ENCODE measurements around the gene DEDD2.

DEDD2 gene

GRCh38 chr19:42200116-42200715 is 17.3 kb downstream of the DEDD2 start:
- H3F3A ChIP-seq (ENCODE audit: low read depth): peaks cover 22% of the 10 kb centered on the region
- TF ChIP-seq CTCF (conservative IDR thresholded peaks at IDR 0.05; ENCODE audit: low read length) (no peak), EZH2phosphoT487 (IDR thresholded peaks at IDR 0.05; ENCODE audit: borderline replicate concordance) (no peak)
- peak overlapping the region; percentile 93 for H3K9ac ChIP-seq (ENCODE audit: low read depth, low read length, poor library complexity, severe bottlenecking)
- H3K79me2 ChIP-seq (ENCODE audit: insufficient read depth, low read length): peaks cover 44% of the 10 kb centered on the region
- H3K9me3 ChIP-seq (ENCODE audit: insufficient read depth, low read depth, low read length): no peaks in the 10 kb centered on the region
- H3K9me2 ChIP-seq (replicated peaks; ENCODE audit: low read depth, low read length): no peaks in the 10 kb centered on the region
- no peak overlapping the region for H2AFZ ChIP-seq (ENCODE audit: low read length)
- H3K27me3 ChIP-seq (ENCODE audit: insufficient read depth, low read length, poor library complexity, severe bottlenecking): no peaks in the 10 kb centered on the region
- H3K4me3 ChIP-seq (ENCODE audit: low read length, poor library complexity, severe bottlenecking): peak overlapping the region; percentile 74
- peak overlapping the region; percentile 98 for H3K4me2 ChIP-seq (ENCODE audit: low read depth, low read length, poor library complexity, severe bottlenecking)
- no peaks in the 10 kb centered on the region for H4K20me1 ChIP-seq (ENCODE audit: insufficient read depth, low read length, poor library complexity, severe bottlenecking)
- peaks cover 53% of the 10 kb centered on the region; the same call in 1 of the 2 replicates for H3K36me3 ChIP-seq (ENCODE audit: insufficient read depth, low read length)
- peaks cover 52% of the 10 kb centered on the region for H3K4me1 ChIP-seq (ENCODE audit: insufficient read depth, low read length, poor library complexity, severe bottlenecking)

DNA sequence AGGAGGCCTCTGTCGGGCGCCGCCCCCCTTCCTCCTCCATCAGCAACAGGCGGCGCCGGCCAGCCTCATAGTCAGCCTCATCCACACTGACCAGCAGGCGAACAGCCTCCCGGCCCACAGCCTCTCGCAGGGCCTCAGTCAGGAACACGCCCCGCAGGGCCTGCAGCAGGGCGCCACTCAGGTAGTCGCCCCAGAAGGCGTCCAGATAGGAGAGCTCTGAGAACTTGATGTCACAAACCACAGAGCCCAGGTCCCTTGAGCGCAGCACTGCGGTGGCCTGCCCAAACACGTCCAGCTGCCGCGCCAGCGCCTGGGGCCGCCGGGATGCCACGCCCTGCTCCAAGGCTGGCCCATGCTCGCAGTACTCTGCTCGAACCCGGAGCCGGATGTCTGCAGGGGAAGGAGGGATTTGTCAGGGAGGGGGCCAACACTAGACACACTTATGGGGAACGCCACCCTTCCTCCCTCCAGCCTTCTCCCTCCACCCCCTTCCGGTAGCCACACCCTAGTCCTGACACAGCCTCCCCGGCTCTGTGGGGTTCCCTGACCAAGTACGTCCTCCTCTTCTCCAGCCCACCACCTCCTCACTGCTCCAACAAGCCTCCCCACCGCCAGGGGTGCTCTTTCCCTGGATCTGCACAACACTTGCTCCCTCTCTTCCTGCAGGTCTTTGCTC is 17.9 kb downstream of the DEDD2 start:
- Histone ChIP-seq H3K9me3 (ENCODE audit: insufficient read depth, low read depth, low read length) (no peaks in the 10 kb centered on the region), H3F3A (ENCODE audit: low read depth) (peaks cover 22% of the 10 kb centered on the region), H3K4me1 (ENCODE audit: insufficient read depth, low read length, poor library complexity, severe bottlenecking) (peaks cover 52% of the 10 kb centered on the region), H3K27me3 (ENCODE audit: insufficient read depth, low read length, poor library complexity, severe bottlenecking) (no peaks in the 10 kb centered on the region), H3K79me2 (ENCODE audit: insufficient read depth, low read length) (peaks cover 40% of the 10 kb centered on the region), H2AFZ (ENCODE audit: low read length) (no peak overlapping the region; the same call in 1 of the 2 replicates), H4K20me1 (ENCODE audit: insufficient read depth, low read length, poor library complexity, severe bottlenecking) (no peaks in the 10 kb centered on the region), H3K4me2 (ENCODE audit: low read depth, low read length, poor library complexity, severe bottlenecking) (peak overlapping the region; percentile 98), H3K9ac (ENCODE audit: low read depth, low read length, poor library complexity, severe bottlenecking) (peak overlapping the region; percentile 93), H3K4me3 (ENCODE audit: low read length, poor library complexity, severe bottlenecking) (peak overlapping the region; percentile 74), H3K36me3 (ENCODE audit: insufficient read depth, low read length) (peaks cover 46% of the 10 kb centered on the region; the same call in 1 of the 2 replicates), H3K9me2 (replicated peaks; ENCODE audit: low read depth, low read length) (no peaks in the 10 kb centered on the region)
- TF ChIP-seq EZH2phosphoT487 (IDR thresholded peaks at IDR 0.05; ENCODE audit: borderline replicate concordance) (no peak), CTCF (conservative IDR thresholded peaks at IDR 0.05; ENCODE audit: low read length) (peak; percentile 72)

DNA sequence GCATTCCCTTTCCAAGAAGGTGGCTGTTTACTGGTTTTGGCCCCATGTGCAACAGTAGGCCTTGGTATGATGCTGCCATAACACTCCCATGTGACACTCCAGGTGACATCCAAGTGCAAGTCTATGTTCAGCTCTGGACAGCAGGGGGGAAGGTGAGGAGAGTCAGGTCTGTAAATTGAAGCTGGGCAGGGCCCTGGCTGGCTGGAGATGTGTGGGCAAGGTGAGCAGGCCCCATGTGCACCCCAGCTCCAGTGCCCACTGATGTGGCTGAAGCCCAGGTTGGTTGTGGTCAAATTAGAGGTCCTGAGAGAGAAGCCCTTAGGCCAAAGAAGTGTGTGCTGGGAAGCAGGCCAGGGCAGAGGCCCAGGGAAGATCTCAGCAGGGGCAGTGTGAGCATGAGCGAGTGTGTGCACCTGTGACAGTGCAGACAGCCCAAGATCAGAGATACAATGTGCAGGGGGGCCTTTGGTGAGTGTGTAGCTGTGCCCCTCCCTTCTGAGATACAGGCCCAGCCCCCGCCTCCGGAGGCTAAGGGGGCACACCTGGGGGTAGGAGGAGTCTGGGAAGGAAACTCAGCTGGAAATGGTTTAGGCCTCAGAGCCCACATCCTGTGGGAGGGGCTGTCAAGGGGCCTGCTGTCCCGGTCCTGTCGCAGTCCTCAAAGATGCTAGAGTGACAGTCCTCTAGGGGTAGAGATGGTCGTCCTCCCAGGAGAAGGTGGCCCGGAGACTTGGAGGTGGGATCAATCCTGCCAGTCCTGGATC is 18.6 kb downstream of the DEDD2 start:
- Histone ChIP-seq H3K36me3 (ENCODE audit: insufficient read depth, low read length) (peaks cover 39% of the 10 kb centered on the region; the same call in 1 of the 2 replicates), H3K79me2 (ENCODE audit: insufficient read depth, low read length) (peaks cover 33% of the 10 kb centered on the region), H3K4me3 (ENCODE audit: low read length, poor library complexity, severe bottlenecking) (peak overlapping the region; percentile 74), H3F3A (ENCODE audit: low read depth) (peaks cover 22% of the 10 kb centered on the region), H3K9ac (ENCODE audit: low read depth, low read length, poor library complexity, severe bottlenecking) (peak overlapping the region; percentile 93), H3K9me2 (replicated peaks; ENCODE audit: low read depth, low read length) (no peaks in the 10 kb centered on the region), H2AFZ (ENCODE audit: low read length) (no peak overlapping the region), H3K27me3 (ENCODE audit: insufficient read depth, low read length, poor library complexity, severe bottlenecking) (no peaks in the 10 kb centered on the region), H3K4me2 (ENCODE audit: low read depth, low read length, poor library complexity, severe bottlenecking) (peak overlapping the region; percentile 98), H3K9me3 (ENCODE audit: insufficient read depth, low read depth, low read length) (no peaks in the 10 kb centered on the region), H4K20me1 (ENCODE audit: insufficient read depth, low read length, poor library complexity, severe bottlenecking) (no peaks in the 10 kb centered on the region), H3K4me1 (ENCODE audit: insufficient read depth, low read length, poor library complexity, severe bottlenecking) (peaks cover 52% of the 10 kb centered on the region)
- TF ChIP-seq EZH2phosphoT487 (IDR thresholded peaks at IDR 0.05; ENCODE audit: borderline replicate concordance) (no peak), CTCF (conservative IDR thresholded peaks at IDR 0.05; ENCODE audit: low read length) (no peak)

Measured in Loucy (cell line).